Activated CD8-positive, alpha-beta T cell treated with anti-CD3 and anti-CD28 coated beads for 36 hours (primary cell): ENCODE measurements around the gene KCTD1. TPM values are rescaled to one million over a fixed set of nuclear protein-coding genes. Genes with fewer than 3 reads are reported as not detected.

ENCODE experiments used
- ATAC-seq: fragments of 200-7000 bp; cut with Tn5 transposase; one replicate; pipeline ENCODE4 v1.10.0; 2021; ENCODE audit warnings: mild to moderate bottlenecking, moderate library complexity
- CTCF ChIA-PET: fragments of 350-600 bp; sonication (Branson Sonifier 250); formaldehyde crosslinking; loops from one replicate; lab custom pipeline; 2021; ENCODE audit warnings: antibody characterized with exemption; lab: Charles Lee
- POLR2A ChIA-PET: fragments of 350-600 bp; sonication (Branson Sonifier 250); formaldehyde crosslinking; loops from one replicate; lab custom pipeline; 2021; ENCODE audit warnings: antibody characterized with exemption; lab: Charles Lee
- DNase-seq: peaks from one replicate; pipeline ENCODE4 v3.0.0-alpha.2; 2020
- H3K27ac Mint-ChIP-seq: one replicate; pipeline ENCODE4 v1.8.0; 2021; ENCODE audit warnings: mild to moderate bottlenecking, mixed read lengths
- H3K27me3 Mint-ChIP-seq: one replicate; pipeline ENCODE4 v1.8.0; 2021; ENCODE audit warnings: mixed read lengths
- H3K36me3 Mint-ChIP-seq: one replicate; pipeline ENCODE4 v1.8.0; 2021; ENCODE audit warnings: low read depth, mixed read lengths
- H3K4me1 Mint-ChIP-seq: one replicate; pipeline ENCODE4 v1.8.0; 2021; ENCODE audit warnings: low read depth, mixed read lengths
- H3K4me3 Mint-ChIP-seq: one replicate; pipeline ENCODE4 v1.8.0; 2021; ENCODE audit warnings: mild to moderate bottlenecking, moderate library complexity, mixed read lengths
- H3K9me3 Mint-ChIP-seq: one replicate; pipeline ENCODE4 v1.8.0; 2021; ENCODE audit warnings: mixed read lengths
- CTCF ChIP-seq: fragments of 200-600 bp; IDR thresholded peaks from one replicate; pipeline ENCODE4 v1.8.0; 2022; ENCODE audit warnings: antibody characterized with exemption, mild to moderate bottlenecking
- intact Hi-C: fragments of 100-400 bp; cut with micrococcal nuclease; formaldehyde crosslinking; loops from one replicate; pipeline ENCODE4 v1.10.0; 2022
- total RNA-seq, 2 experiments: library from RNA; stranded (reverse); gene quantifications; one replicate each; pipeline ENCODE4 v1.2.3, GENCODE V29; 2021

The KCTD1 gene
- total RNA-seq, 2 experiments from 2014 or later = 3.4 TPM

GRCh38 chr18:26429535-26430226, 118.7 kb downstream of the KCTD1 start:
- Mint-ChIP-seq H3K4me1 (no peaks in the 10 kb centered on the region), H3K27ac (no peak overlapping the region), H3K27me3 (peaks cover 3% of the 10 kb centered on the region), H3K4me3 (no peak overlapping the region), H3K9me3 (peaks cover 1% of the 10 kb centered on the region), H3K36me3 (no peaks in the 10 kb centered on the region)
- ATAC-seq = no peak
- no peak for TF ChIP-seq CTCF
- ChIA-PET CTCF (no interaction called here), POLR2A (no interaction called here)
- no peak for DNase-seq
- intact Hi-C loops = no loop called here

GRCh38 chr18:26425148-26425531, 123.2 kb downstream of the KCTD1 start:
- no peak for TF ChIP-seq CTCF
- POLR2A ChIA-PET = no interaction called here
- ATAC-seq (no peak), DNase-seq (no peak)
- Mint-ChIP-seq H3K4me1 (no peaks in the 10 kb centered on the region), H3K4me3 (no peak overlapping the region), H3K36me3 (no peaks in the 10 kb centered on the region), H3K27me3 (no peaks in the 10 kb centered on the region), H3K27ac (no peak overlapping the region), H3K9me3 (no peaks in the 10 kb centered on the region)
- intact Hi-C loops = no loop called here
- CTCF ChIA-PET = interaction anchor here (0.7 to 1.7 kb wide), 2 partner anchors 11 to 41 kb away, joined by 4 to 5 read pairs; no protein-coding TSS in a partner anchor

- H3K4me3 Mint-ChIP-seq = no peak overlapping the region
Measured at GRCh38 chr18:26424428-26425147, 123.8 kb downstream of the KCTD1 start.

GRCh38 chr18:26422472-26423162, 125.7 kb downstream of the KCTD1 start:
- POLR2A ChIA-PET = interaction anchor here (0.6 kb wide), 1 partner anchor 450 kb away, joined by 3 read pairs; no protein-coding TSS in a partner anchor
- H3K36me3 Mint-ChIP-seq = no peaks in the 10 kb centered on the region
- TF ChIP-seq CTCF = no peak
- H3K4me1 Mint-ChIP-seq = no peaks in the 10 kb centered on the region
- no peak overlapping the region for H3K27ac Mint-ChIP-seq
- DNase-seq (no peak), ATAC-seq (no peak)
- intact Hi-C loops = no loop called here
- no peaks in the 10 kb centered on the region for H3K9me3 Mint-ChIP-seq
- no peaks in the 10 kb centered on the region for H3K27me3 Mint-ChIP-seq
- CTCF ChIA-PET = no interaction called here
- no peak overlapping the region for H3K4me3 Mint-ChIP-seq

More at GRCh38 chr18:26424428-26425147, 123.8 kb downstream of the KCTD1 start:
- H3K4me1 Mint-ChIP-seq = no peaks in the 10 kb centered on the region
- no peak overlapping the region for H3K27ac Mint-ChIP-seq
- no peak for TF ChIP-seq CTCF
- ChIA-PET CTCF (interaction anchor here (1.7 kb wide), 1 partner anchor 41 kb away, joined by 5 read pairs; no protein-coding TSS in a partner anchor), POLR2A (no interaction called here)
- ATAC-seq = no peak
- intact Hi-C loops = no loop called here
- H3K27me3 Mint-ChIP-seq = no peaks in the 10 kb centered on the region
- H3K9me3 Mint-ChIP-seq = no peaks in the 10 kb centered on the region
- no peak for DNase-seq
- H3K36me3 Mint-ChIP-seq = no peaks in the 10 kb centered on the region
